ENCODE measurements around the gene MKX. TPM values are rescaled to one million over a fixed set of nuclear protein-coding genes. Genes with fewer than 3 reads are reported as not detected.

Gene MKX
- total and polyA plus RNA-seq, 4 donors: 0.50 to 3.5 (median 1.4) TPM

- ATAC-seq (ENCODE audit: insufficient read depth, low FRiP score) (no peak), DNase-seq (no peak)
- H3K27me3 ChIP-seq (ENCODE audit: control insufficient read depth in 3 of 3, insufficient read depth in 3 of 3, low read length in 2 of 3): no peaks in the 10 kb centered on the region
- H3K9me3 ChIP-seq (ENCODE audit: control insufficient read depth in 4 of 4, insufficient read depth in 3 of 4, low read length in 3 of 4): no peaks in the 10 kb centered on the region
- 79 to 89% methylated on average over 3 of the region's 3 CpGs for WGBS, 2 donors
- H3K4me3 ChIP-seq: no peak overlapping the region
- peaks cover 0 to 3% (median 0%) of the 10 kb centered on the region in 5 donors for H3K4me1 ChIP-seq (ENCODE audit: control insufficient read depth in 5 of 5, insufficient read depth in 5 of 5, low read length in 5 of 5)
- H3K36me3 ChIP-seq (ENCODE audit: control insufficient read depth in 4 of 4, insufficient read depth in 4 of 4, low read length in 4 of 4): no peaks in the 10 kb centered on the region
- H3K27ac ChIP-seq (ENCODE audit: low read depth in 1 of 2, low read length in 1 of 2): no peak overlapping the region
- no peak for TF ChIP-seq CTCF (IDR thresholded peaks at IDR 0.05; ENCODE audit: control extremely low read depth, extremely low read depth)
- no peak overlapping the region for H3K9ac ChIP-seq (ENCODE audit: insufficient read depth in 1 of 2, low read length in 2 of 2)
These were observed 26.6 kb downstream of the MKX start for GRCh38 chr10:27719052-27719451.

- WGBS, 2 donors: 76 to 83% methylated on average over 3 of the region's 3 CpGs
- Histone ChIP-seq H3K27me3 (ENCODE audit: control insufficient read depth in 3 of 3, insufficient read depth in 3 of 3, low read length in 2 of 3) (no peaks in the 10 kb centered on the region), H3K9me3 (ENCODE audit: control insufficient read depth in 4 of 4, insufficient read depth in 3 of 4, low read length in 3 of 4) (no peaks in the 10 kb centered on the region), H3K4me3 (no peak overlapping the region), H3K36me3 (ENCODE audit: control insufficient read depth in 4 of 4, insufficient read depth in 4 of 4, low read length in 4 of 4) (no peaks in the 10 kb centered on the region), H3K27ac (ENCODE audit: low read depth in 1 of 2, low read length in 1 of 2) (no peak overlapping the region), H3K4me1 (ENCODE audit: control insufficient read depth in 5 of 5, insufficient read depth in 5 of 5, low read length in 5 of 5) (peaks cover 0 to 3% (median 0%) of the 10 kb centered on the region in 5 donors), H3K9ac (ENCODE audit: insufficient read depth in 1 of 2, low read length in 2 of 2) (no peak overlapping the region)
- DNase-seq (no peak), ATAC-seq (ENCODE audit: insufficient read depth, low FRiP score) (no peak)
- no peak for TF ChIP-seq CTCF (IDR thresholded peaks at IDR 0.05; ENCODE audit: control extremely low read depth, extremely low read depth)
These were observed 27.8 kb downstream of the MKX start for GRCh38 chr10:27717861-27718260.

- no peak overlapping the region for H3K27ac ChIP-seq (ENCODE audit: low read depth in 1 of 2, low read length in 1 of 2)
- DNase-seq (no peak), ATAC-seq (ENCODE audit: insufficient read depth, low FRiP score) (no peak)
- 81 to 92% methylated on average over 3 of the region's 3 CpGs for WGBS, 2 donors
- no peaks in the 10 kb centered on the region for H3K36me3 ChIP-seq (ENCODE audit: control insufficient read depth in 4 of 4, insufficient read depth in 4 of 4, low read length in 4 of 4)
- no peak for TF ChIP-seq CTCF (IDR thresholded peaks at IDR 0.05; ENCODE audit: control extremely low read depth, extremely low read depth)
- no peak overlapping the region for H3K4me3 ChIP-seq
- no peaks in the 10 kb centered on the region for H3K9me3 ChIP-seq (ENCODE audit: control insufficient read depth in 4 of 4, insufficient read depth in 3 of 4, low read length in 3 of 4)
- H3K9ac ChIP-seq (ENCODE audit: insufficient read depth in 1 of 2, low read length in 2 of 2): no peak overlapping the region
- no peaks in the 10 kb centered on the region for H3K27me3 ChIP-seq (ENCODE audit: control insufficient read depth in 3 of 3, insufficient read depth in 3 of 3, low read length in 2 of 3)
- H3K4me1 ChIP-seq (ENCODE audit: control insufficient read depth in 5 of 5, insufficient read depth in 5 of 5, low read length in 5 of 5): peaks cover 0 to 3% (median 0%) of the 10 kb centered on the region in 5 donors
These were observed 28.4 kb downstream of the MKX start for GRCh38 chr10:27717224-27717623.

- no peak for TF ChIP-seq CTCF (IDR thresholded peaks at IDR 0.05; ENCODE audit: control extremely low read depth, extremely low read depth)
- ATAC-seq (ENCODE audit: insufficient read depth, low FRiP score) (no peak), DNase-seq (no peak)
- Histone ChIP-seq H3K27me3 (ENCODE audit: control insufficient read depth in 3 of 3, insufficient read depth in 3 of 3, low read length in 2 of 3) (no peaks in the 10 kb centered on the region), H3K27ac (ENCODE audit: low read depth in 1 of 2, low read length in 1 of 2) (no peak overlapping the region), H3K36me3 (ENCODE audit: control insufficient read depth in 4 of 4, insufficient read depth in 4 of 4, low read length in 4 of 4) (no peaks in the 10 kb centered on the region), H3K9me3 (ENCODE audit: control insufficient read depth in 4 of 4, insufficient read depth in 3 of 4, low read length in 3 of 4) (no peaks in the 10 kb centered on the region), H3K9ac (ENCODE audit: insufficient read depth in 1 of 2, low read length in 2 of 2) (no peak overlapping the region), H3K4me3 (no peak overlapping the region), H3K4me1 (ENCODE audit: control insufficient read depth in 5 of 5, insufficient read depth in 5 of 5, low read length in 5 of 5) (peaks cover 0 to 3% (median 0%) of the 10 kb centered on the region in 5 donors)
- WGBS, 2 donors: 71 to 88% methylated on average over 5 of the region's 5 CpGs
These were observed 29.1 kb downstream of the MKX start for GRCh38 chr10:27716521-27716920.

All from lung (tissue), 12 donors.